PC-3 (cell line): ENCODE data around the gene GRAMD1C. TPM values are rescaled to one million over a fixed set of nuclear protein-coding genes. Genes with fewer than 3 reads are reported as not detected.

Source experiments
- ATAC-seq: fragments of 200-7000 bp; cut with Tn5 transposase; 2 replicates; pipeline ENCODE4 v1.9.1; 2020; ENCODE audit warnings: mild to moderate bottlenecking, moderate library complexity
- BruUV-seq: library from RNA; stranded (reverse); fragments of 400-500 nt; replicated peaks from 2 replicates; lab custom pipeline; 2021; lab: Mats Ljungman, UMichigan
- CTCF ChIA-PET: fragments of 300-600 bp; sonication (Branson Sonifier 250); formaldehyde crosslinking; loops from one replicate; lab custom pipeline; 2022; ENCODE audit warnings: antibody characterized with exemption; lab: Charles Lee
- POLR2A ChIA-PET: fragments of 300-600 bp; sonication (Branson Sonifier 250); formaldehyde crosslinking; loops from one replicate; lab custom pipeline; 2022; ENCODE audit warnings: antibody characterized with exemption; ENCODE audit not compliant: unreplicated experiment; lab: Charles Lee
- DNase-seq: peaks from one replicate; pipeline ENCODE4 v3.0.0-alpha.2; 2015
- H2AFZ ChIP-seq: fragments of 300-600 bp; sonication (generic); 2 replicates; pipeline ENCODE4 v1.6.0; 2016; ENCODE audit warnings: antibody characterized with exemption, low read length
- H3F3A ChIP-seq: fragments of 300-600 bp; sonication (generic); one replicate; pipeline ENCODE4 v1.6.0; 2017; ENCODE audit warnings: antibody characterized with exemption, low read length, control low read depth, mild to moderate bottlenecking; ENCODE audit not compliant: unreplicated experiment
- H3K27ac ChIP-seq: fragments of 300-600 bp; sonication (generic); 2 replicates; pipeline ENCODE4 v1.5.1; 2016; ENCODE audit warnings: mild to moderate bottlenecking, low read length
- H3K27me3 ChIP-seq: fragments of 300-600 bp; sonication (generic); 2 replicates; pipeline ENCODE4 v1.6.1; 2016; ENCODE audit warnings: low read length, mixed read lengths
- H3K36me3 ChIP-seq: fragments of 300-600 bp; sonication (generic); 2 replicates; pipeline ENCODE4 v1.6.1; 2016; ENCODE audit warnings: low read depth, mixed run types, low read length, mixed read lengths
- H3K4me1 ChIP-seq: fragments of 300-600 bp; sonication (generic); 2 replicates; pipeline ENCODE4 v1.5.1; 2016; ENCODE audit warnings: low read length; ENCODE audit not compliant: insufficient read depth
- H3K4me2 ChIP-seq: fragments of 300-600 bp; sonication (generic); 2 replicates; pipeline ENCODE4 v1.6.0; 2016; ENCODE audit warnings: low read length
- H3K4me3 ChIP-seq: fragments of 300-600 bp; sonication (generic); 2 replicates; pipeline ENCODE4 v1.5.1; 2016; ENCODE audit warnings: mild to moderate bottlenecking, low read length, mixed read lengths
- H3K79me2 ChIP-seq: fragments of 300-600 bp; sonication (generic); 2 replicates; pipeline ENCODE4 v1.6.1; 2017; ENCODE audit warnings: low read length, mixed read lengths
- H3K9ac ChIP-seq: fragments of 300-600 bp; sonication (generic); 2 replicates; pipeline ENCODE4 v1.6.0; 2016; ENCODE audit warnings: mild to moderate bottlenecking, low read length
- H3K9me2 ChIP-seq: fragments of 300-600 bp; sonication (generic); replicated peaks from 2 replicates; pipeline ENCODE4 v1.6.1; 2016; ENCODE audit warnings: mixed run types, low read length, mixed read lengths
- H3K9me3 ChIP-seq: fragments of 300-600 bp; sonication (generic); 2 replicates; pipeline ENCODE4 v1.6.1; 2016; ENCODE audit warnings: low read length, mixed read lengths
- H4K20me1 ChIP-seq: fragments of 300-600 bp; sonication (generic); 2 replicates; pipeline ENCODE4 v1.6.1; 2016; ENCODE audit warnings: low read length, mixed read lengths
- EZH2 ChIP-seq: fragments of 300-600 bp; sonication (generic); IDR thresholded peaks from one replicate; pipeline ENCODE4 v1.6.1; 2017; ENCODE audit warnings: antibody characterized with exemption, mild to moderate bottlenecking, low read length; ENCODE audit not compliant: unreplicated experiment
- EZH2phosphoT487 ChIP-seq: fragments of 300-600 bp; sonication (generic); IDR thresholded peaks from 2 replicates; pipeline ENCODE4 v1.6.1; 2018; ENCODE audit warnings: mild to moderate bottlenecking, antibody characterized with exemption, low read length, borderline replicate concordance
- intact Hi-C: fragments of 100-400 bp; cut with micrococcal nuclease; formaldehyde crosslinking; loops from 2 replicates; pipeline ENCODE4 v1.9.0; 2023
- total RNA-seq: library from RNA; depleted of rRNA; stranded (reverse); fragments of >200 nt; gene quantifications from 2 replicates; pipeline ENCODE4 v1.2.3, GENCODE V29; 2014
- TF ChIP-seq, protein P1 (sequence below): fragments of 300-600 bp; sonication (generic); conservative IDR thresholded peaks from 2 replicates; pipeline ENCODE4 v1.5.1; 2017; ENCODE audit warnings: antibody characterized with exemption, low read depth, mild to moderate bottlenecking, low read length

The GRAMD1C gene
- total RNA-seq, 1 experiment from 2014 or later = 2.8 TPM

DNA sequence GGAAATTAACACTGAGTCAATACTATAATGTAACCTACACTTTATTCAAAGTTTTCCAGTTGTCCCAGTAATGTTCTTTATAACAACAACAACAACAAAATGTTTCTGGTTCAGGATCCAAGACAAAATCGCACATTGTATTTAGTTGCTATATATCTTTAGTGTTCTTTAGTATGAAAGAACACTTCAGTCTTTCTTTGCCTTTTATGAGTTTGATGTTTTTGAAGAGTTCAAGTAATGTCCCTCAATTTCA, 7.6 kb upstream of the GRAMD1C start:
- TF ChIP-seq EZH2phosphoT487 = no peak
- no peak for TF ChIP-seq EZH2
- TF ChIP-seq, protein P1, sequence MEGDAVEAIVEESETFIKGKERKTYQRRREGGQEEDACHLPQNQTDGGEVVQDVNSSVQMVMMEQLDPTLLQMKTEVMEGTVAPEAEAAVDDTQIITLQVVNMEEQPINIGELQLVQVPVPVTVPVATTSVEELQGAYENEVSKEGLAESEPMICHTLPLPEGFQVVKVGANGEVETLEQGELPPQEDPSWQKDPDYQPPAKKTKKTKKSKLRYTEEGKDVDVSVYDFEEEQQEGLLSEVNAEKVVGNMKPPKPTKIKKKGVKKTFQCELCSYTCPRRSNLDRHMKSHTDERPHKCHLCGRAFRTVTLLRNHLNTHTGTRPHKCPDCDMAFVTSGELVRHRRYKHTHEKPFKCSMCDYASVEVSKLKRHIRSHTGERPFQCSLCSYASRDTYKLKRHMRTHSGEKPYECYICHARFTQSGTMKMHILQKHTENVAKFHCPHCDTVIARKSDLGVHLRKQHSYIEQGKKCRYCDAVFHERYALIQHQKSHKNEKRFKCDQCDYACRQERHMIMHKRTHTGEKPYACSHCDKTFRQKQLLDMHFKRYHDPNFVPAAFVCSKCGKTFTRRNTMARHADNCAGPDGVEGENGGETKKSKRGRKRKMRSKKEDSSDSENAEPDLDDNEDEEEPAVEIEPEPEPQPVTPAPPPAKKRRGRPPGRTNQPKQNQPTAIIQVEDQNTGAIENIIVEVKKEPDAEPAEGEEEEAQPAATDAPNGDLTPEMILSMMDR = no peak

DNA sequence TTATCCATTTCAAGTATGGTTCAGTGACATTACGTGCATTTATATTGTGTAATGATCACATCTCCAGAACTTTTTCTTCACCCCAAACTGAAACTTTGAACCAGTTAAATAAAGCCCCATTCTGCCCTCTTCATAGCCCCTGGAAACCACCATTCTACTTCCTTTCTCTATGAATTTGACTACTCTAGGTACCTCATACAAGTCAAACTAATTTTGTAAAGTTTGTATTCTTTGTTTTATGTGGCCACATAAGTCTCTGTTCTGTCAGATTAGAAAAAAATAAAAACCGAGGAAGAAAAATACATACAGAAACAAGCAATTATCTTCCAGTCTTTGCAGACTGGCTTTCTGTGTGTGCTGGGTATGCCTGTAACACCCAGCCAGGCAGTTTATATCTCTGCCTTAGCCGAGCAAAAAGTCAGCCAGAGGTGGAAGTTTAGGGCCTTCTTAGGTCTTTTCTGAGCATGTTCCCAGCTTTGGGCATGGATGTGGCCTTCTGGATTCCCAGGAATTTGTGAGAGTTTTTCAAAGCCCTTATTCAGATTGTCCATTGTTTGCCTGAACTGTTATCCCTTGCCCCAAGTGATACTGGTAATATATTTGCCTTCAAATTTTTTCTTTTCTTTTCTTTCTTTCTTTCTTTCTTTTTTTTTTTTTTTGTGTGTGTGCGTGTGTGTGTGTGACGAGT, 6.0 kb upstream of the GRAMD1C start:
- H3K79me2 ChIP-seq = no peaks in the 10 kb centered on the region
- no peaks in the 10 kb centered on the region for H3K36me3 ChIP-seq
- no peaks in the 10 kb centered on the region for H4K20me1 ChIP-seq
- DNase-seq (no peak), ATAC-seq (no peak)
- H2AFZ ChIP-seq = no peak overlapping the region
- H3K9me3 ChIP-seq = no peaks in the 10 kb centered on the region
- H3K9ac ChIP-seq = no peak overlapping the region
- no peak for TF ChIP-seq EZH2
- H3K4me1 ChIP-seq = peaks cover 36% of the 10 kb centered on the region
- no peak overlapping the region for H3K27ac ChIP-seq
- intact Hi-C loops = no loop called here
- CTCF ChIA-PET = no interaction called here
- BruUV-seq = no TSS peak
- no peaks in the 10 kb centered on the region for H3K27me3 ChIP-seq
- H3F3A ChIP-seq = no peaks in the 10 kb centered on the region
- no peak overlapping the region for H3K4me3 ChIP-seq
- POLR2A ChIA-PET = no interaction called here
- H3K4me2 ChIP-seq = no peak overlapping the region
- no peaks in the 10 kb centered on the region for H3K9me2 ChIP-seq

More for the DNA sequence above, 7.6 kb upstream of the GRAMD1C start:
- H3K27ac ChIP-seq = peak overlapping the region; percentile 9; the same call in 1 of the 2 replicates
- ChIA-PET CTCF (no interaction called here), POLR2A (no interaction called here)
- no peaks in the 10 kb centered on the region for H3K27me3 ChIP-seq
- ATAC-seq (no peak), DNase-seq (no peak)
- no peaks in the 10 kb centered on the region for H3K9me3 ChIP-seq
- no peaks in the 10 kb centered on the region for H3K9me2 ChIP-seq
- no peaks in the 10 kb centered on the region for H4K20me1 ChIP-seq
- no peaks in the 10 kb centered on the region for H3K79me2 ChIP-seq
- no peak overlapping the region for H2AFZ ChIP-seq
- H3K36me3 ChIP-seq = no peaks in the 10 kb centered on the region
- intact Hi-C loops = no loop called here
- H3K4me1 ChIP-seq = peaks cover 36% of the 10 kb centered on the region
- 0 out of 2 replicates have a peak overlapping the region, but pooled peaks have one; percentile 7 for H3K4me2 ChIP-seq
- no peak overlapping the region for H3K4me3 ChIP-seq
- no peaks in the 10 kb centered on the region for H3F3A ChIP-seq
- BruUV-seq = no TSS peak
- no peak overlapping the region for H3K9ac ChIP-seq

DNA sequence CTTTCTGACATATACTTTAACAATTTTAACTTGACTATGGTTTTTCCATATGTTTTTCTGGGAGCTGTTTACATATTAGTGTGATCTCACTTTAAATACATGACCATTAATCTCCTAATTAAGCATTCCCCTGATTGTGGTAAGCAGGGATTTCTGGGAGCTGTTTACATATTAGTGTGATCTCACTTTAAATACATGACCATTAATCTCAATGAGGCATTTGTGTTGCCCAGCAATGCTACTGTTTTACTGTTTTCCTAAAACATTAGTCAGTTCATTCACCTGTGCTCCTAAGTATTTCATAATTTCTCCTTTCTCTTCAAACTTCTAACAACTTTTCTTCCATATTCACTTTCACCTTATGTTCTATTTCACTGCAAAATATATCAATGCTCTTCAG, 3.6 kb upstream of the GRAMD1C start:
- Histone ChIP-seq H3K27ac (no peak overlapping the region), H2AFZ (no peak overlapping the region; the same call in 1 of the 2 replicates)
- CTCF ChIA-PET = interaction anchor here (0.5 to 0.7 kb wide), 3 partner anchors 90 to 1127 kb away, joined by 3 to 4 read pairs (median 3); no protein-coding TSS in a partner anchor

More for the DNA sequence above, 3.6 kb upstream of the GRAMD1C start:
- H3K4me3 ChIP-seq = no peak overlapping the region
- H3K9ac ChIP-seq = no peak overlapping the region
- BruUV-seq = no TSS peak
- ATAC-seq (peak; percentile 5; the same call in 1 of the 2 replicates), DNase-seq (peak; percentile 51)
- POLR2A ChIA-PET = interaction anchor here (0.7 kb wide), 1 partner anchor 89 kb away, joined by 31 read pairs; the partner anchor contains the start of gene NAA50
- peaks cover 30% of the 10 kb centered on the region for H3K4me1 ChIP-seq
- H3F3A ChIP-seq = no peaks in the 10 kb centered on the region
- no peaks in the 10 kb centered on the region for H3K9me3 ChIP-seq
- no peaks in the 10 kb centered on the region for H3K36me3 ChIP-seq
- peak overlapping the region; percentile 9; the same call in 1 of the 2 replicates for H3K4me2 ChIP-seq
- TF ChIP-seq EZH2phosphoT487 = no peak
- no peak for TF ChIP-seq EZH2
- TF ChIP-seq, protein P1 = no peak
- H3K79me2 ChIP-seq = no peaks in the 10 kb centered on the region
- H3K27me3 ChIP-seq = no peaks in the 10 kb centered on the region
- intact Hi-C loops = no loop called here
- H4K20me1 ChIP-seq = no peaks in the 10 kb centered on the region
- H3K9me2 ChIP-seq = no peaks in the 10 kb centered on the region
